T-helper 2 cell treated with Interferon-gamma antibody and Interleukin-4, amounts not matched to agents 5 μg/mL and 100 μg/mL, for 36 hours (primary cell): ENCODE measurements around the gene BCDIN3D.
"Not testable (repeated sequence)": the region's sequence is repeated elsewhere in the genome, so short reads cannot be mapped to it uniquely, and the experiment has no call there.

Experiments used
- DNase-seq: peaks from one replicate; pipeline ENCODE4 v3.0.0; 2021; ENCODE audit warnings: low spot score
- H3K27ac Mint-ChIP-seq: one replicate; pipeline ENCODE4 v1.8.0; 2021; ENCODE audit warnings: mild to moderate bottlenecking, mixed read lengths
- H3K27me3 Mint-ChIP-seq: one replicate; pipeline ENCODE4 v1.8.0; 2021; ENCODE audit warnings: low read depth, mixed read lengths
- H3K36me3 Mint-ChIP-seq: one replicate; pipeline ENCODE4 v1.8.0; 2021; ENCODE audit warnings: low read depth, mixed read lengths
- H3K4me1 Mint-ChIP-seq: one replicate; pipeline ENCODE4 v1.8.0; 2021; ENCODE audit warnings: low read depth, mixed read lengths
- H3K4me3 Mint-ChIP-seq: one replicate; pipeline ENCODE4 v1.8.0; 2022; ENCODE audit warnings: mild to moderate bottlenecking, moderate library complexity, mixed read lengths
- H3K9me3 Mint-ChIP-seq: one replicate; pipeline ENCODE4 v1.8.0; 2021; ENCODE audit warnings: mixed read lengths

Gene BCDIN3D

GRCh38 chr12:49882248-49882850 lies 39.4 kb upstream of the BCDIN3D start:
- no peak overlapping the region for H3K27ac Mint-ChIP-seq
- H3K36me3 Mint-ChIP-seq, result peaks cover 2% of the 10 kb centered on the region
- no peak for DNase-seq
- H3K27me3 Mint-ChIP-seq, result peaks cover 7% of the 10 kb centered on the region
- peaks cover 33% of the 10 kb centered on the region for H3K9me3 Mint-ChIP-seq
- H3K4me1 Mint-ChIP-seq, result no peaks in the 10 kb centered on the region
- no peak overlapping the region for H3K4me3 Mint-ChIP-seq

GRCh38 chr12:49881415-49882247 lies 38.7 kb upstream of the BCDIN3D start:
- Mint-ChIP-seq H3K27me3 (peaks cover 5% of the 10 kb centered on the region), H3K27ac (no peak overlapping the region), H3K4me1 (no peaks in the 10 kb centered on the region), H3K4me3 (no peak overlapping the region), H3K9me3 (peaks cover 33% of the 10 kb centered on the region), H3K36me3 (peaks cover 2% of the 10 kb centered on the region)
- DNase-seq, result no peak

- Mint-ChIP-seq H3K4me1 (no peaks in the 10 kb centered on the region), H3K4me3 (no peak overlapping the region), H3K27me3 (peaks cover 5% of the 10 kb centered on the region), H3K36me3 (peaks cover 2% of the 10 kb centered on the region), H3K9me3 (peaks cover 33% of the 10 kb centered on the region), H3K27ac (no peak overlapping the region)
- no peak for DNase-seq
These were observed 38.0 kb upstream of the BCDIN3D start for GRCh38 chr12:49880756-49881414.

GRCh38 chr12:49879065-49879464 lies 36.2 kb upstream of the BCDIN3D start:
- not testable (repeated sequence) for DNase-seq, H3K4me3 Mint-ChIP-seq, H3K4me1 Mint-ChIP-seq, H3K27ac Mint-ChIP-seq, H3K36me3 Mint-ChIP-seq, H3K27me3 Mint-ChIP-seq
- peaks cover 33% of the 10 kb centered on the region for H3K9me3 Mint-ChIP-seq

GRCh38 chr12:49878021-49878420 lies 35.1 kb upstream of the BCDIN3D start:
- no peak for DNase-seq
- Mint-ChIP-seq H3K9me3 (peaks cover 33% of the 10 kb centered on the region), H3K27ac (no peak overlapping the region), H3K36me3 (peaks cover 2% of the 10 kb centered on the region), H3K4me3 (no peak overlapping the region), H3K4me1 (no peaks in the 10 kb centered on the region), H3K27me3 (no peaks in the 10 kb centered on the region)

- Mint-ChIP-seq H3K9me3 (peaks cover 33% of the 10 kb centered on the region), H3K27me3 (no peaks in the 10 kb centered on the region), H3K4me1 (no peaks in the 10 kb centered on the region), H3K36me3 (peaks cover 2% of the 10 kb centered on the region), H3K27ac (no peak overlapping the region), H3K4me3 (no peak overlapping the region)
- no peak for DNase-seq
These were observed 34.2 kb upstream of the BCDIN3D start for GRCh38 chr12:49877066-49877465.

- Mint-ChIP-seq H3K4me1 (no peaks in the 10 kb centered on the region), H3K4me3 (no peak overlapping the region), H3K27me3 (no peaks in the 10 kb centered on the region), H3K36me3 (peaks cover 2% of the 10 kb centered on the region), H3K27ac (no peak overlapping the region), H3K9me3 (peaks cover 33% of the 10 kb centered on the region)
- no peak for DNase-seq
These were observed 33.2 kb upstream of the BCDIN3D start for GRCh38 chr12:49876070-49876469.

- Mint-ChIP-seq H3K4me3 (no peak overlapping the region), H3K27me3 (no peaks in the 10 kb centered on the region), H3K9me3 (peaks cover 26% of the 10 kb centered on the region), H3K27ac (no peak overlapping the region), H3K4me1 (no peaks in the 10 kb centered on the region), H3K36me3 (peaks cover 2% of the 10 kb centered on the region)
- DNase-seq, result no peak
These were observed 32.3 kb upstream of the BCDIN3D start for GRCh38 chr12:49875115-49875720.

GRCh38 chr12:49874142-49874897 lies 31.4 kb upstream of the BCDIN3D start:
- peaks cover 17% of the 10 kb centered on the region for H3K9me3 Mint-ChIP-seq
- H3K27me3 Mint-ChIP-seq, result no peaks in the 10 kb centered on the region
- H3K36me3 Mint-ChIP-seq, result no peaks in the 10 kb centered on the region
- no peak overlapping the region for H3K4me3 Mint-ChIP-seq
- H3K27ac Mint-ChIP-seq, result no peak overlapping the region
- H3K4me1 Mint-ChIP-seq, result no peaks in the 10 kb centered on the region
- no peak for DNase-seq

GRCh38 chr12:49873361-49873934 lies 30.5 kb upstream of the BCDIN3D start:
- H3K4me1 Mint-ChIP-seq, result no peaks in the 10 kb centered on the region
- no peak overlapping the region for H3K27ac Mint-ChIP-seq
- H3K27me3 Mint-ChIP-seq, result no peaks in the 10 kb centered on the region
- no peak for DNase-seq
- no peak overlapping the region for H3K4me3 Mint-ChIP-seq
- H3K9me3 Mint-ChIP-seq, result peaks cover 9% of the 10 kb centered on the region
- no peaks in the 10 kb centered on the region for H3K36me3 Mint-ChIP-seq

GRCh38 chr12:49872781-49873181 lies 29.9 kb upstream of the BCDIN3D start:
- Mint-ChIP-seq H3K27me3 (no peaks in the 10 kb centered on the region), H3K4me1 (no peaks in the 10 kb centered on the region), H3K27ac (no peak overlapping the region), H3K9me3 (peaks cover 2% of the 10 kb centered on the region), H3K4me3 (no peak overlapping the region), H3K36me3 (no peaks in the 10 kb centered on the region)
- DNase-seq, result no peak

GRCh38 chr12:49872381-49872780 lies 29.5 kb upstream of the BCDIN3D start:
- no peaks in the 10 kb centered on the region for H3K4me1 Mint-ChIP-seq

GRCh38 chr12:49871811-49872251 lies 28.9 kb upstream of the BCDIN3D start:
- H3K4me1 Mint-ChIP-seq, result not testable (repeated sequence)

More at GRCh38 chr12:49872381-49872780, 29.5 kb upstream of the BCDIN3D start:
- no peak for DNase-seq
- Mint-ChIP-seq H3K27me3 (no peaks in the 10 kb centered on the region), H3K4me3 (no peak overlapping the region), H3K36me3 (no peaks in the 10 kb centered on the region), H3K27ac (no peak overlapping the region), H3K9me3 (no peaks in the 10 kb centered on the region)

More at GRCh38 chr12:49871811-49872251, 28.9 kb upstream of the BCDIN3D start:
- not testable (repeated sequence) for H3K9me3 Mint-ChIP-seq, H3K27ac Mint-ChIP-seq, H3K36me3 Mint-ChIP-seq, H3K4me3 Mint-ChIP-seq, DNase-seq, H3K27me3 Mint-ChIP-seq
